ENCODE measurements around the gene NTF4.
"Not testable (repeated sequence)": the region's sequence is repeated elsewhere in the genome, so short reads cannot be mapped to it uniquely, and the experiment has no call there.

- TF ChIP-seq CTCF (conservative IDR thresholded peaks at IDR 0.05; ENCODE audit: low read depth, low read length); EZH2 (IDR thresholded peaks at IDR 0.05; ENCODE audit: low read length, unreplicated experiment): not testable (repeated sequence)
These were observed 34.9 kb downstream of the NTF4 start for GRCh38 chr19:49029749-49030148.

Measured in PC-3 (cell line).